ENCODE data around the gene BCAR3. TPM values are rescaled to one million over a fixed set of nuclear protein-coding genes. Genes with fewer than 3 reads are reported as not detected.

BCAR3 gene
- total RNA-seq, 1 experiment from 2014 or later = 33.9 TPM

GRCh38 chr1:93571623-93572310, 109.9 kb downstream of the BCAR3 start:
- H3K4me1 ChIP-seq (ENCODE audit: control insufficient read depth, insufficient read depth, low read length) = no peaks in the 10 kb centered on the region
- intact Hi-C loops (cut with micrococcal nuclease; ENCODE audit: unreplicated experiment) = no loop called here
- in situ Hi-C loops (cut with HindIII; ENCODE audit: low pct_unique_long_range_greater_than_20kb, low sequenced_read_pairs) = no loop called here
- POLR2A ChIA-PET = no interaction called here
- peaks cover 2% of the 10 kb centered on the region for H3K36me3 ChIP-seq (ENCODE audit: control insufficient read depth, insufficient read depth, low read length)
- ATAC-seq (no peak), DNase-seq (ENCODE audit: low read depth, low spot score) (no peak)
- BruUV-seq (replicated peaks) = no TSS peak
- no peak overlapping the region for H3K27ac ChIP-seq (ENCODE audit: low read length)
- CTCF ChIA-PET = no interaction called here
- H3K4me3 ChIP-seq (ENCODE audit: low read depth in 2 of 2, low read length in 2 of 2) = no peak overlapping the region
- H3K27me3 ChIP-seq (ENCODE audit: control insufficient read depth, insufficient read depth, low read length) = no peaks in the 10 kb centered on the region
- no peaks in the 10 kb centered on the region for H3K9me3 ChIP-seq (ENCODE audit: control insufficient read depth, insufficient read depth, low read depth, low read length)
- TF ChIP-seq SIN3A (IDR thresholded peaks at IDR 0.05; ENCODE audit: borderline replicate concordance, insufficient read depth, low read depth, low read length) (no peak), REST (IDR thresholded peaks at IDR 0.05; ENCODE audit: insufficient read depth in 1 of 2, low read depth in 2 of 2, low read length in 1 of 2) (no peak), TCF7L2 (IDR thresholded peaks at IDR 0.05; ENCODE audit: low read depth, low read length) (no peak), POLR2AphosphoS5 (IDR thresholded peaks at IDR 0.05; ENCODE audit: low read depth, low read length) (no peak), CTCF (IDR thresholded peaks at IDR 0.05) (no peak)

GRCh38 chr1:93569489-93569888, 112.1 kb downstream of the BCAR3 start:
- H3K27me3 ChIP-seq (ENCODE audit: control insufficient read depth, insufficient read depth, low read length) = no peaks in the 10 kb centered on the region
- no TSS peak for BruUV-seq (replicated peaks)
- peaks cover 2% of the 10 kb centered on the region for H3K36me3 ChIP-seq (ENCODE audit: control insufficient read depth, insufficient read depth, low read length)
- no peaks in the 10 kb centered on the region; the same call in 1 of the 2 replicates for H3K4me1 ChIP-seq (ENCODE audit: control insufficient read depth, insufficient read depth, low read length)
- no peak for ATAC-seq
- no peak overlapping the region for H3K4me3 ChIP-seq (ENCODE audit: low read depth in 2 of 2, low read length in 2 of 2)
- ChIA-PET POLR2A (no interaction called here), CTCF (no interaction called here)
- in situ Hi-C loops (cut with HindIII; ENCODE audit: low pct_unique_long_range_greater_than_20kb, low sequenced_read_pairs) = no loop called here
- intact Hi-C loops (cut with micrococcal nuclease; ENCODE audit: unreplicated experiment) = no loop called here
- DNase-seq (ENCODE audit: low read depth, low spot score) = no peak
- no peak for TF ChIP-seq SIN3A (IDR thresholded peaks at IDR 0.05; ENCODE audit: borderline replicate concordance, insufficient read depth, low read depth, low read length)
- TF ChIP-seq REST (IDR thresholded peaks at IDR 0.05; ENCODE audit: insufficient read depth in 1 of 2, low read depth in 2 of 2, low read length in 1 of 2) = no peak
- no peak for TF ChIP-seq POLR2AphosphoS5 (IDR thresholded peaks at IDR 0.05; ENCODE audit: low read depth, low read length)
- TF ChIP-seq TCF7L2 (IDR thresholded peaks at IDR 0.05; ENCODE audit: low read depth, low read length) = no peak
- no peak for TF ChIP-seq CTCF (IDR thresholded peaks at IDR 0.05)
- H3K27ac ChIP-seq (ENCODE audit: low read length) = no peak overlapping the region
- no peaks in the 10 kb centered on the region for H3K9me3 ChIP-seq (ENCODE audit: control insufficient read depth, insufficient read depth, low read depth, low read length)

All from Panc1 (cell line).